H1 (cell line): Measurements from ENCODE around the gene ZMIZ1. TPM values are rescaled to one million over a fixed set of nuclear protein-coding genes. Genes with fewer than 3 reads are reported as not detected.

Experiments
- CTCF ChIA-PET: fragments of 300-600 bp; sonication (Branson Sonifier 250); formaldehyde crosslinking; loops from one replicate; lab custom pipeline; 2021; ENCODE audit not compliant: partially characterized antibody; lab: Charles Lee
- POLR2A ChIA-PET: fragments of 300-600 bp; sonication (Branson Sonifier 250); formaldehyde crosslinking; loops from one replicate; lab custom pipeline; 2021; ENCODE audit warnings: inconsistent platforms; ENCODE audit not compliant: partially characterized antibody; lab: Charles Lee
- DNase-seq, 2 experiments: peaks; one replicate each; pipeline versions ENCODE4 v3.0.0 to v3.0.0-alpha.2; 2010 to 2022; ENCODE audit warnings: low spot score in 2 of 2, low read depth in 1 of 2, mixed read lengths in 1 of 2
- FAIRE-seq: peaks from 2 replicates; lab custom pipeline; 2011; peaks lifted over from hg19 to GRCh38; lab: Jason Lieb, UNC
- H2AFZ ChIP-seq: 2 replicates; pipeline ENCODE4 v1.8.1; 2012; ENCODE audit warnings: low read length, inconsistent platforms
- H2AK5ac ChIP-seq: 2 replicates; pipeline ENCODE4 v1.6.1; 2013; ENCODE audit warnings: low read depth, low read length
- H2BK120ac ChIP-seq: replicated peaks from 2 replicates; pipeline ENCODE3; 2013; ENCODE audit warnings: low read depth, low read length, inconsistent platforms
- H2BK12ac ChIP-seq: 2 replicates; pipeline ENCODE4 v1.6.1; 2013; ENCODE audit warnings: low read depth, low read length
- H2BK15ac ChIP-seq: 2 replicates; pipeline ENCODE4 v1.6.1; 2013; ENCODE audit warnings: low read length
- H2BK20ac ChIP-seq: 2 replicates; pipeline ENCODE4 v1.6.1; 2013; ENCODE audit warnings: low read length
- H2BK5ac ChIP-seq: 2 replicates; pipeline ENCODE4 v1.6.1; 2013; ENCODE audit warnings: low read depth, low read length
- H3K14ac ChIP-seq: 2 replicates; pipeline ENCODE4 v1.6.1; 2013; ENCODE audit warnings: inconsistent platforms; ENCODE audit not compliant: insufficient read length
- H3K18ac ChIP-seq: 2 replicates; pipeline ENCODE4 v1.6.1; 2013; ENCODE audit warnings: low read length; ENCODE audit errors: extremely low read depth
- H3K23ac ChIP-seq: 2 replicates; pipeline ENCODE4 v1.6.1; 2013; ENCODE audit warnings: inconsistent platforms; ENCODE audit not compliant: insufficient read length
- H3K23me2 ChIP-seq: 2 replicates; pipeline ENCODE4 v1.6.1; 2013; ENCODE audit warnings: low read depth, low read length
- H3K27ac ChIP-seq: 2 replicates; pipeline ENCODE4 v1.6.1; 2011; ENCODE audit warnings: low read depth, low read length, inconsistent platforms
- H3K27me3 ChIP-seq, 4 experiments: replicated peaks in 1 of 4; 1 replicate in 1 of 4; 2 replicates in 3 of 4; pipeline versions ENCODE4 v1.6.1 to v1.8.1; 2011 to 2013; ENCODE audit warnings: low read length in 3 of 4, mild to moderate bottlenecking in 3 of 4, inconsistent platforms in 2 of 4, mixed read lengths in 2 of 4, moderate library complexity in 1 of 4; ENCODE audit not compliant: control insufficient read depth in 3 of 4, insufficient read depth in 3 of 4; ENCODE audit errors: extremely low read depth in 1 of 4
- H3K36me3 ChIP-seq, 4 experiments: 2 replicates each; pipeline versions ENCODE4 v1.6.1 to v1.8.1; 2011 to 2013; ENCODE audit warnings: mild to moderate bottlenecking in 4 of 4, low read length in 3 of 4, moderate library complexity in 2 of 4, control low read depth in 1 of 4, inconsistent platforms in 1 of 4; ENCODE audit not compliant: insufficient read depth in 4 of 4, control insufficient read depth in 2 of 4
- H3K4ac ChIP-seq: replicated peaks from 2 replicates; pipeline ENCODE3; 2013; ENCODE audit warnings: low read length, low read depth, mixed read lengths, inconsistent platforms; ENCODE audit not compliant: insufficient read length
- H3K4me1 ChIP-seq, 4 experiments: replicated peaks in 1 of 4; 1 replicate in 1 of 4; 2 replicates in 3 of 4; pipeline versions ENCODE4 v1.6.1 to v1.8.1; 2011 to 2013; ENCODE audit warnings: low read length in 3 of 4, inconsistent platforms in 2 of 4, mixed read lengths in 1 of 4; ENCODE audit not compliant: insufficient read depth in 4 of 4, control insufficient read depth in 3 of 4
- H3K4me2 ChIP-seq, 2 experiments: 2 replicates each; pipeline versions ENCODE4 v1.6.1 to v1.8.1; 2011 to 2013; ENCODE audit warnings: low read depth in 2 of 2, low read length in 2 of 2, control low read depth in 1 of 2, inconsistent platforms in 1 of 2, mild to moderate bottlenecking in 1 of 2; ENCODE audit not compliant: insufficient read depth in 1 of 2
- H3K4me3 ChIP-seq, 4 experiments: fragments of 200-600, 300-600 bp in 1 of 4; sonication (generic), shearing (Covaris generic), sonication (Bioruptor Twin) in 1 of 4; 2 replicates each; pipeline versions ENCODE4 v1.5.1 to v1.8.1; 2011 to 2016; ENCODE audit warnings: low read length in 4 of 4, low read depth in 3 of 4, control low read depth in 2 of 4, inconsistent platforms in 2 of 4, mild to moderate bottlenecking in 2 of 4, mixed read lengths in 1 of 4, moderate library complexity in 1 of 4; ENCODE audit not compliant: insufficient read depth in 2 of 4; ENCODE audit errors: extremely low read depth in 1 of 4
- H3K56ac ChIP-seq: replicated peaks from 2 replicates; pipeline ENCODE3; 2013; ENCODE audit warnings: low read depth, mild to moderate bottlenecking, mixed read lengths, low read length, inconsistent platforms; ENCODE audit not compliant: insufficient read length
- H3K79me1 ChIP-seq: 2 replicates; pipeline ENCODE4 v1.6.1; 2013; ENCODE audit warnings: low read depth, low read length, control low read depth
- H3K79me2 ChIP-seq, 2 experiments: 2 replicates each; pipeline versions ENCODE4 v1.6.1 to v1.8.1; 2012 to 2013; ENCODE audit warnings: low read length in 2 of 2, mild to moderate bottlenecking in 2 of 2, inconsistent platforms in 1 of 2; ENCODE audit not compliant: insufficient read depth in 2 of 2, control insufficient read depth in 1 of 2
- H3K9ac ChIP-seq, 4 experiments: replicated peaks in 1 of 4; 1 replicate in 1 of 4; 2 replicates in 3 of 4; pipeline versions ENCODE4 v1.6.1 to v1.8.1; 2011 to 2013; ENCODE audit warnings: low read depth in 3 of 4, low read length in 3 of 4, control low read depth in 2 of 4, mild to moderate bottlenecking in 2 of 4, moderate library complexity in 2 of 4, inconsistent platforms in 1 of 4; ENCODE audit errors: extremely low read depth in 1 of 4
- H3K9me3 ChIP-seq, 2 experiments: 2 replicates each; pipeline versions ENCODE4 v1.6.1 to v1.8.1; 2012 to 2013; ENCODE audit warnings: mild to moderate bottlenecking in 2 of 2, moderate library complexity in 2 of 2, control low read depth in 1 of 2, inconsistent platforms in 1 of 2, low read depth in 1 of 2, low read length in 1 of 2, mixed read lengths in 1 of 2; ENCODE audit not compliant: insufficient read depth in 2 of 2
- H4K20me1 ChIP-seq, 2 experiments: replicated peaks in 1 of 2; 2 replicates each; pipeline versions ENCODE3 to v1.8.1; 2011 to 2013; ENCODE audit warnings: inconsistent platforms in 2 of 2, low read length in 2 of 2, mild to moderate bottlenecking in 1 of 2; ENCODE audit not compliant: insufficient read depth in 2 of 2, control insufficient read depth in 1 of 2
- H4K5ac ChIP-seq: 2 replicates; pipeline ENCODE4 v1.6.1; 2013; ENCODE audit warnings: low read length, low read depth, mixed read lengths, inconsistent platforms; ENCODE audit not compliant: insufficient read length
- H4K8ac ChIP-seq: 2 replicates; pipeline ENCODE4 v1.8.0; 2013; ENCODE audit warnings: mild to moderate bottlenecking, moderate library complexity, low read length, inconsistent platforms; ENCODE audit not compliant: insufficient read depth; ENCODE audit errors: extremely low read depth
- H4K91ac ChIP-seq: replicated peaks from 2 replicates; pipeline ENCODE3; 2013; ENCODE audit warnings: low read length, mixed read lengths, inconsistent platforms; ENCODE audit not compliant: insufficient read length
- ASH2L ChIP-seq: fragments of 200-600, 300-600 bp; sonication (generic); IDR thresholded peaks from one replicate; pipeline ENCODE4 v1.7.1; 2017; ENCODE audit warnings: low read length
- CBX5 ChIP-seq: fragments of 300-800, 300-1000 bp; sonication (generic); IDR thresholded peaks from 2 replicates; pipeline ENCODE4 v1.7.1; 2016; ENCODE audit warnings: antibody characterized with exemption, low read length, low read depth
- CHD1 ChIP-seq: IDR thresholded peaks from 2 replicates; pipeline ENCODE4 v1.6.1; 2012; ENCODE audit warnings: low read depth, low read length, improper control_type of control experiment
- NANOG ChIP-seq: IDR thresholded peaks from 2 replicates; pipeline ENCODE4 v1.6.1; 2011; ENCODE audit warnings: low read length, low read depth, mild to moderate bottlenecking, inconsistent platforms; ENCODE audit not compliant: insufficient read depth, poor library complexity, severe bottlenecking
- SIN3A ChIP-seq, 2 experiments: IDR thresholded peaks in 1 of 2; conservative IDR thresholded peaks in 1 of 2; 2 replicates each; pipeline ENCODE4 v1.6.1; 2011 to 2012; ENCODE audit warnings: low read length in 2 of 2, improper control_type of control experiment in 1 of 2, low read depth in 1 of 2, mild to moderate bottlenecking in 1 of 2
- WGBS, 2 experiments: shearing (Covaris generic) in 1 of 2; methylation state at CpG; one replicate each; pipeline versions ENCODE4 v1.1.6 to v1.1.7; 2013 to 2015; ENCODE audit warnings: low lambda C conversion rate in 2 of 2, mixed read lengths in 2 of 2, inconsistent platforms in 1 of 2, low coverage in 1 of 2, missing lambda C conversion rate in 1 of 2; ENCODE audit not compliant: insufficient replicate concordance in 2 of 2, insufficient coverage in 1 of 2, insufficient read length in 1 of 2; ENCODE audit errors: extremely low coverage in 1 of 2, missing lambda C conversion rate in 1 of 2; 5-methylcytosine and 5-hydroxymethylcytosine counted together
- polyA plus RNA-seq, 7 experiments: library from polyadenylated mRNA; depleted of rRNA in 3 of 7; stranded (reverse) in 5 of 7; unstranded in 2 of 7; fragments of >200 nt in 5 of 7; fragments of 200-250 nt in 2 of 7; gene quantifications; 1 replicate in 5 of 7; 2 replicates in 1 of 7; 4 replicates in 1 of 7; pipeline versions ENCODE4 v1.2.1 to v1.2.3, GENCODE V29; 2011 to 2013; ENCODE audit warnings: missing spikeins in 2 of 7, mixed read lengths in 2 of 7
- total RNA-seq: library from RNA; stranded (reverse); fragmentation: NEBNext Ultra II Directional; extraction: Animal tissue kit (Norgen Biotek cat#: 25700); gene quantifications from 2 replicates; pipeline ENCODE4 v1.2.1, GENCODE V29; 2021

Gene ZMIZ1
- total and polyA plus RNA-seq, 2 of the 8 experiments (the other 6 are each of a cell fraction or from before 2014, with no cell fraction given) = 8.1 to 28.0 TPM

GRCh38 chr10:79070606-79071395 is 2.0 kb downstream of the ZMIZ1 start:
- H3K23ac ChIP-seq = no peak overlapping the region
- H4K8ac ChIP-seq = peak overlapping the region; percentile 89; the same call in 1 of the 2 replicates
- H2AFZ ChIP-seq = no peak overlapping the region
- H3K79me1 ChIP-seq = peaks cover 19% of the 10 kb centered on the region
- H4K5ac ChIP-seq = peak overlapping the region; percentile 35
- H3K18ac ChIP-seq = peak overlapping the region; percentile 87
- H3K14ac ChIP-seq = no peak overlapping the region
- no peak for FAIRE-seq
- peaks cover 21 to 27% of the 10 kb centered on the region in 2 experiments for H4K20me1 ChIP-seq
- H3K4me2 ChIP-seq = peak overlapping the region; percentile 90 to 94
- ChIA-PET CTCF (interaction anchor here (1.0 to 2.9 kb wide), 7 partner anchors 21 to 148 kb away, joined by 3 to 16 read pairs (median 4); no protein-coding TSS in a partner anchor), POLR2A (interaction anchor here (0.8 to 1.1 kb wide), 4 partner anchors 43 to 96 kb away, joined by 3 to 4 read pairs (median 3); no protein-coding TSS in a partner anchor)
- no peak overlapping the region for H3K27ac ChIP-seq
- H3K4me1 ChIP-seq = peaks cover 15 to 44% (median 25%) of the 10 kb centered on the region in 4 experiments
- peak in 1 of 2 experiments; percentile 72 for DNase-seq
- TF ChIP-seq CBX5 = no peak
- peak; percentile 22 for TF ChIP-seq ASH2L
- peak in 1 of 2 experiments; percentile 22; a peak in 1 of 4 replicates for TF ChIP-seq SIN3A (conservative IDR thresholded peaks at IDR 0.05 in 1 of 2, IDR thresholded peaks at IDR 0.05 in 1 of 2; ENCODE audit: low read depth in 1 of 2, low read length in 2 of 2)
- TF ChIP-seq CHD1 = 0 out of 2 replicates have a peak, but pooled peaks have one; percentile 35
- no peak for TF ChIP-seq NANOG
- WGBS, 2 experiments = 1% methylated on average over 17 of the region's 32 CpGs; no CpG with 5 or more reads in 1 of the 2 experiments
- no peak overlapping the region for H2AK5ac ChIP-seq
- H2BK5ac ChIP-seq = peak overlapping the region; percentile 40; the same call in 1 of the 2 replicates
- peaks cover 23 to 64% of the 10 kb centered on the region in 2 experiments for H3K79me2 ChIP-seq
- peak overlapping the region; percentile 56 to 96 (median 76) for H3K4me3 ChIP-seq
- H3K9me3 ChIP-seq = no peaks in the 10 kb centered on the region
- no peak overlapping the region for H2BK20ac ChIP-seq
- no peaks in the 10 kb centered on the region for H3K36me3 ChIP-seq
- H2BK15ac ChIP-seq = no peak overlapping the region
- no peak overlapping the region for H4K91ac ChIP-seq
- peaks cover 0 to 14% (median 7%) of the 10 kb centered on the region in 4 experiments; a peak in 3 of 7 replicates for H3K27me3 ChIP-seq
- H2BK12ac ChIP-seq = peak overlapping the region; percentile 12; the same call in 1 of the 2 replicates
- no peak overlapping the region for H2BK120ac ChIP-seq
- H3K4ac ChIP-seq = no peak overlapping the region
- H3K23me2 ChIP-seq = peaks cover 29% of the 10 kb centered on the region
- peak overlapping the region in 2 of 4 experiments; percentile 25 to 26; a peak in 3 of 7 replicates for H3K9ac ChIP-seq
- peak overlapping the region; percentile 74 for H3K56ac ChIP-seq
